HG03097 (cell line): ENCODE data around the gene LCK.

Experiments
- ATAC-seq: cut with Tn5 transposase; IDR thresholded peaks from one replicate; pipeline ENCODE4 v1.9.1; 2021; ENCODE audit not compliant: unreplicated experiment, low FRiP score

The LCK gene

GRCh38 chr1:32311709-32312393 is 60.8 kb downstream of the LCK start:
- ATAC-seq, result no peak

- no peak for ATAC-seq
Observed at GRCh38 chr1:32316903-32317277, 65.8 kb downstream of the LCK start.

GRCh38 chr1:32318127-32318869 is 67.2 kb downstream of the LCK start:
- no peak for ATAC-seq

GRCh38 chr1:32321712-32322291 is 70.7 kb downstream of the LCK start:
- ATAC-seq, result no peak

GRCh38 chr1:32327204-32327603 is 76.1 kb downstream of the LCK start:
- no peak for ATAC-seq

GRCh38 chr1:32329931-32330466 is 78.9 kb downstream of the LCK start:
- ATAC-seq, result no peak

GRCh38 chr1:32330558-32331151 is 79.6 kb downstream of the LCK start:
- no peak for ATAC-seq

- no peak for ATAC-seq
Observed at GRCh38 chr1:32331549-32331948, 80.5 kb downstream of the LCK start.

- ATAC-seq, result no peak
Observed at GRCh38 chr1:32332290-32333079, 81.4 kb downstream of the LCK start.

GRCh38 chr1:32333251-32333963 is 82.3 kb downstream of the LCK start:
- ATAC-seq, result no peak

- no peak for ATAC-seq
Observed at GRCh38 chr1:32334274-32334861, 83.3 kb downstream of the LCK start.

GRCh38 chr1:32334864-32335534 is 83.9 kb downstream of the LCK start:
- no peak for ATAC-seq

- ATAC-seq, result no peak
Observed at GRCh38 chr1:32335535-32335789, 84.4 kb downstream of the LCK start.
